ENCODE results near the gene KNSTRN.

DNA sequence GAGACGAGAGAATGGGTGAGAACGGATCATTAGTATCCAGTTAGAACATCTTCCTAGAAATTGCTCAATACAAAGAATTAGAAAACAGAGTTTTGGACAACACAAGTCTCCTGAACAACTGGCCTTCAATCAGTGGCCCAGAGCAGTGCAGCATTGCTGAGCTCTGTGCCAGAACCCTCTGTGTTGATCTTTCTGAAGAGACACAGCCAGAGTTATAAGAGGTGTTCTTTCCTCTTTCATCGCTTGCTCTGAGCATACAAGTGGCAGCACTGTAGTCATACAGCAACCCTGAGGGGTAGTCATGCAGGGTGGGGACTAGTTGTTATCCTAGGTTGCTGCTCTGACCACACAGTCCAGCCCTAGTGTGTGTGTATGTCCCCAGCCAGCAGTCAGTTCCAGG lies 4.0 kb downstream of the KNSTRN start:
- TF ChIP-seq EZH2 (optimal IDR thresholded peaks at IDR 0.05; ENCODE audit: low read depth, low read length) (no peak), EZH2phosphoT487 (IDR thresholded peaks at IDR 0.05; ENCODE audit: low read length) (no peak)
- TF ChIP-seq, protein P1, sequence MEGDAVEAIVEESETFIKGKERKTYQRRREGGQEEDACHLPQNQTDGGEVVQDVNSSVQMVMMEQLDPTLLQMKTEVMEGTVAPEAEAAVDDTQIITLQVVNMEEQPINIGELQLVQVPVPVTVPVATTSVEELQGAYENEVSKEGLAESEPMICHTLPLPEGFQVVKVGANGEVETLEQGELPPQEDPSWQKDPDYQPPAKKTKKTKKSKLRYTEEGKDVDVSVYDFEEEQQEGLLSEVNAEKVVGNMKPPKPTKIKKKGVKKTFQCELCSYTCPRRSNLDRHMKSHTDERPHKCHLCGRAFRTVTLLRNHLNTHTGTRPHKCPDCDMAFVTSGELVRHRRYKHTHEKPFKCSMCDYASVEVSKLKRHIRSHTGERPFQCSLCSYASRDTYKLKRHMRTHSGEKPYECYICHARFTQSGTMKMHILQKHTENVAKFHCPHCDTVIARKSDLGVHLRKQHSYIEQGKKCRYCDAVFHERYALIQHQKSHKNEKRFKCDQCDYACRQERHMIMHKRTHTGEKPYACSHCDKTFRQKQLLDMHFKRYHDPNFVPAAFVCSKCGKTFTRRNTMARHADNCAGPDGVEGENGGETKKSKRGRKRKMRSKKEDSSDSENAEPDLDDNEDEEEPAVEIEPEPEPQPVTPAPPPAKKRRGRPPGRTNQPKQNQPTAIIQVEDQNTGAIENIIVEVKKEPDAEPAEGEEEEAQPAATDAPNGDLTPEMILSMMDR (IDR thresholded peaks at IDR 0.05; ENCODE audit: low read length): no peak

All from MM.1S (cell line).